Heart right ventricle (tissue), 16 donors: Measurements from ENCODE around the gene NFATC1. TPM values are rescaled to one million over a fixed set of nuclear protein-coding genes. Genes with fewer than 3 reads are reported as not detected.

Experiments used
- ATAC-seq, 8 donors: fragments of 200-7000 bp; cut with Tn5 transposase; one replicate each; pipeline ENCODE4 v1.9.1; 2020; ENCODE audit warnings: mild to moderate bottlenecking in 8 of 8, moderate library complexity in 8 of 8, moderate number of reproducible peaks in 1 of 8
- DNase-seq, 2 donors: peaks; one replicate each; pipeline ENCODE4 v3.0.0-alpha.2; 2020
- H3K27ac ChIP-seq, 10 donors: fragments of 200-600 bp; sonication (generic) in 2 of 10; one replicate each; pipeline versions ENCODE4 v1.5.0 to v1.8.0; 2020 to 2022; ENCODE audit warnings: mild to moderate bottlenecking in 3 of 10
- H3K27me3 ChIP-seq, 7 donors: fragments of 200-600 bp; one replicate each; pipeline ENCODE4 v1.8.0; 2021 to 2022; ENCODE audit warnings: mild to moderate bottlenecking in 2 of 7
- H3K36me3 ChIP-seq, 9 donors: fragments of 200-600 bp; sonication (generic) in 1 of 9; one replicate each; pipeline versions ENCODE4 v1.5.0 to v1.8.0; 2020 to 2022; ENCODE audit warnings: mild to moderate bottlenecking in 2 of 9
- H3K4me1 ChIP-seq, 9 donors: fragments of 200-600 bp; sonication (generic) in 1 of 9; one replicate each; pipeline versions ENCODE4 v1.5.0 to v1.8.0; 2020 to 2022; ENCODE audit warnings: mild to moderate bottlenecking in 4 of 9
- H3K4me3 ChIP-seq, 10 donors: fragments of 200-600 bp; sonication (generic) in 2 of 10; one replicate each; pipeline versions ENCODE4 v1.5.0 to v1.8.0; 2020 to 2022; ENCODE audit warnings: mild to moderate bottlenecking in 7 of 10, moderate library complexity in 2 of 10
- H3K9me3 ChIP-seq, 11 donors: fragments of 200-600 bp in 10 of 11; sonication (generic) in 2 of 11; one replicate each; pipeline versions ENCODE4 v1.5.0 to v1.8.0; 2013 to 2022; ENCODE audit warnings: mild to moderate bottlenecking in 2 of 11, control low read depth in 1 of 11, moderate library complexity in 1 of 11
- CTCF ChIP-seq, 9 donors: fragments of 200-600 bp; sonication (generic) in 2 of 9; IDR thresholded peaks; one replicate each; pipeline versions ENCODE4 v1.5.0 to v1.8.0; 2021 to 2022; ENCODE audit warnings: antibody characterized with exemption in 9 of 9, mild to moderate bottlenecking in 5 of 9, moderate library complexity in 1 of 9
- WGBS, 2 donors: extraction: QIAGEN DNeasy Blood & Tissue Kit; methylation state at CpG; one replicate each; pipeline ENCODE4 v1.1.7; 2013; ENCODE audit warnings: inconsistent platforms in 1 of 2; 5-methylcytosine and 5-hydroxymethylcytosine counted together
- intact Hi-C, 10 donors: fragments of 100-400 bp; cut with DNase I; formaldehyde crosslinking; loops; one replicate each; pipeline versions ENCODE4 v1.11.1 to v1.14.2; 2022
- polyA plus RNA-seq, 2 donors: library from polyadenylated mRNA; stranded (reverse); fragments of 200-250 nt; gene quantifications; one replicate each; pipeline ENCODE4 v1.2.3, GENCODE V29; 2013
- total RNA-seq, 10 donors: library from RNA; stranded (reverse); fragmentation: NEBNext Ultra II Directional in 3 of 10; extraction: Animal tissue kit (Norgen Biotek cat#: 25700) in 3 of 10; gene quantifications; one replicate each; pipeline versions ENCODE4 v1.2.1 to v1.2.4, GENCODE V29; 2021 to 2023
- donor health status: Arrhythmogenic right ventricular cardiomyopathy.
- donor health status: ischemic (EF 13 %, LVEDD 7.1; RV severe dilation, severe dysfunction).
- donor health status: healthy with polysubstance abuse.
- donor health status: DM: no; HTN: yes; CAD: no.
- donor health status: DM: no; HTN: no; CAD: no.
- donor health status: ischemic (EF 25% LVEDD 6.9; RV normal size, moderate dysfunction).
- donor health status: ischemic (EF 25% LVEDD 5.7; RV mildly dilated, moderate dysfunction).
- donor health status: healthy.
- donor health status: DM: yes; HTN: yes; CAD: no.
- donor health status: Ischemic cardiomyopathy.
- donor health status: ischemic (EF 35%, LVEDD 5.7; RV mildly dilated, moderate dysfunction).
- donor health status: nonischemic (EF 11% LVEDD 7.7; RV severe dilation, severe dysfunction).
- donor health status: DM: yes; HTN: yes; CAD: no.
- donor health status: PGD.
- donor health status: ischemic (EF 29% LVEDD 5.4; RV normal size, mild dysfunction).
- donor health status: nonischemic (EF 23%, LVEDD 6.1; RV moderate dilation, normal function).

The NFATC1 gene
- total and polyA plus RNA-seq, 12 donors = 6.3 to 23.8 (median 18.6) TPM

- no peak overlapping the region for H3K27ac ChIP-seq
- intact Hi-C loops = no loop called here
- no peak for ATAC-seq
- H3K4me1 ChIP-seq = no peaks in the 10 kb centered on the region
- 86 to 91% methylated on average over 20 of the region's 20 CpGs for WGBS, 2 donors
- peaks cover 0 to 26% (median 0%) of the 10 kb centered on the region in 7 donors for H3K27me3 ChIP-seq
- H3K36me3 ChIP-seq = no peaks in the 10 kb centered on the region
- TF ChIP-seq CTCF (IDR thresholded peaks at IDR 0.05) = no peak
- no peak overlapping the region for H3K4me3 ChIP-seq
- no peak for DNase-seq
- H3K9me3 ChIP-seq = no peaks in the 10 kb centered on the region
These were observed 156.5 kb downstream of the NFATC1 start for GRCh38 chr18:79552140-79552631.

DNA sequence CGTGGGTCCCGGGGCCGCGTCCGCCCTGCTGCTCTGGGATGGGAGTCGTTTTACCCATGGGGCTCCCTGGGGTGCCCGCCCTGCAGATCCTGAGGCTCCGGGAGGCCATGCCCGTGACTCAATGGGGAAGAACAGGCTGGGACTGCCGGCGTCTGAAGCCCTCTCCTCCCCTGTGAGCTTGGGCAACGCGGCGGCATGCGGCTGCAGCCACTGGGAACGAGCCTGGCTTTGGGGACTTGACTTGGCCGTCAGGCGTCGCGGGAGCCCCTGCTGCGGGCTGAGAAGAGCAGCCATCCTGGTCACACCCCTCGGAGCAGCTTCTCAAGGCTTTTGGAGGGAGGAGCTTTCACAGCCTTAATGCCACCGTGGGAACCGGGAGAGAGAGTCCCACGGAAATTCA, 157.0 kb downstream of the NFATC1 start:
- no peak for TF ChIP-seq CTCF (IDR thresholded peaks at IDR 0.05)
- 83 to 85% methylated on average over 25 of the region's 25 CpGs for WGBS, 2 donors
- no peak for ATAC-seq

GRCh38 chr18:79553154-79553553, 157.4 kb downstream of the NFATC1 start:
- no peak for ATAC-seq
- Histone ChIP-seq H3K27me3 (peaks cover 0 to 18% (median 0%) of the 10 kb centered on the region in 7 donors), H3K4me1 (no peaks in the 10 kb centered on the region), H3K27ac (no peak overlapping the region), H3K4me3 (no peak overlapping the region), H3K9me3 (no peaks in the 10 kb centered on the region), H3K36me3 (no peaks in the 10 kb centered on the region)
- DNase-seq = no peak
- intact Hi-C loops = no loop called here
- WGBS, 2 donors = 88 to 89% methylated on average over 24 of the region's 24 CpGs
- no peak for TF ChIP-seq CTCF (IDR thresholded peaks at IDR 0.05)

More for the DNA sequence above, 157.0 kb downstream of the NFATC1 start:
- no peak overlapping the region for H3K4me3 ChIP-seq
- peaks cover 0 to 23% (median 0%) of the 10 kb centered on the region in 7 donors for H3K27me3 ChIP-seq
- H3K4me1 ChIP-seq = no peaks in the 10 kb centered on the region
- H3K36me3 ChIP-seq = no peaks in the 10 kb centered on the region
- no peak overlapping the region for H3K27ac ChIP-seq
- intact Hi-C loops = no loop called here
- no peaks in the 10 kb centered on the region for H3K9me3 ChIP-seq
- DNase-seq = no peak

DNA sequence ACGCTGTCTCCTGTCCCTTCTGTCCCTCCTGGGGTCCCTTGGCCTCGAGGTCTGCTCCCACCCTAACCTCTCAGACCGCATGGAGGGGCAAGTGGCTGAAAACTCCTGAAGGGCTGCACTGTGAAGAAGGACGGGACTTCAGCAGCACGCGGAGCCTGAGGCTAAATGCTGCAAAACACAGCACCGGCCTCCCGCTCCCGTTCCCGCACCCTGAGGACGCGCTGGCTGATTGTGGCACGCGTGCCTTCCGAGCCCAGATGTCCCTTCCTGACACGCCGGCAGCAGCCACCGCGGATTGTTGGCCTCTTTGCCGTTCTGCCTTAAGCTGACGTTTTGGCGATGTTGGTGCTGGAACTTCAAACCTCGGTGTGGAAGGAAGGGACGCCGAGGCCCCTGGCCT, 158.0 kb downstream of the NFATC1 start:
- Histone ChIP-seq H3K4me3 (no peak overlapping the region), H3K27ac (no peak overlapping the region), H3K4me1 (no peaks in the 10 kb centered on the region), H3K9me3 (no peaks in the 10 kb centered on the region), H3K36me3 (no peaks in the 10 kb centered on the region), H3K27me3 (peaks cover 0 to 14% (median 0%) of the 10 kb centered on the region in 7 donors)
- DNase-seq = no peak
- intact Hi-C loops = no loop called here
- 94 to 95% methylated on average over 25 of the region's 25 CpGs for WGBS, 2 donors
- TF ChIP-seq CTCF (IDR thresholded peaks at IDR 0.05) = no peak
- no peak for ATAC-seq
